GM18951 (cell line): Measurements from ENCODE around the gene RBKS.
A peak's percentile ranks its signal among the peaks of the same experiment; 100 is the strongest.

ENCODE experiments used
- POLR2A ChIP-seq: IDR thresholded peaks from 4 replicates; pipeline ENCODE4 v1.6.1; 2011; ENCODE audit warnings: mild to moderate bottlenecking; ENCODE audit not compliant: insufficient read length, insufficient read depth; ENCODE audit errors: extremely low read depth
- in situ Hi-C: fragments of 300-500 bp; cut with MboI; formaldehyde crosslinking; loops from one replicate; pipeline ENCODE4 v1.12.0; 2022; ENCODE audit warnings: low sequenced_read_pairs, mixed read lengths, inconsistent platforms; ENCODE audit not compliant: unreplicated experiment

Gene RBKS

GRCh38 chr2:27890146-27890923 lies at the start of gene RBKS, which contains the start of gene BABAM2:
TSS of gene RBKS (minus strand) at chr2:27890387. CDS start at chr2:27890345, 42 bp downstream.
TSS of gene BABAM2 (plus strand) at chr2:27890729. CDS start at chr2:27894557, 3,828 bp downstream.
- TF ChIP-seq POLR2A: peak; percentile 88
- in situ Hi-C loops: no loop called here

- TF ChIP-seq POLR2A: no peak
- in situ Hi-C loops: no loop called here
Measured at GRCh38 chr2:27935026-27935425, 44.8 kb upstream of the RBKS start.

DNA sequence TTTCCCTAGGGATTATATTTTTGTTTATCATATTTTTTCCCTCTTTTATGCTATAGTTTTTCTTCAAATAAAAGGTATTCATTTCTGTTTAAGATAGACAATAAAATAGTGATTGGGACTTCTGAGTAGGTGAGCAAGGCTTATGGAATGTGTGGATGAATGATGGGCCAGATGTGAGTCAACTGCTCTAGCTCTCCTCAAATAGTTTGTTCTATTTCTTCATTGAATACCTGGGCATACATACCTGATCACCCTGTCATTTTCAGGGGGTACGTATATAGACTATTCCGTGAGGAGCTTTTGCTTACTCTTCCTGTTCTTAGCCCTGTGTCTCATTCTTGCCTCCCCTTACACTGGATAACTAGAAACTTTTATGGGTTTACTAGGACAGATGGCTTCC lies 42.2 kb upstream of the RBKS start:
- in situ Hi-C loops: no loop called here
- TF ChIP-seq POLR2A: no peak

DNA sequence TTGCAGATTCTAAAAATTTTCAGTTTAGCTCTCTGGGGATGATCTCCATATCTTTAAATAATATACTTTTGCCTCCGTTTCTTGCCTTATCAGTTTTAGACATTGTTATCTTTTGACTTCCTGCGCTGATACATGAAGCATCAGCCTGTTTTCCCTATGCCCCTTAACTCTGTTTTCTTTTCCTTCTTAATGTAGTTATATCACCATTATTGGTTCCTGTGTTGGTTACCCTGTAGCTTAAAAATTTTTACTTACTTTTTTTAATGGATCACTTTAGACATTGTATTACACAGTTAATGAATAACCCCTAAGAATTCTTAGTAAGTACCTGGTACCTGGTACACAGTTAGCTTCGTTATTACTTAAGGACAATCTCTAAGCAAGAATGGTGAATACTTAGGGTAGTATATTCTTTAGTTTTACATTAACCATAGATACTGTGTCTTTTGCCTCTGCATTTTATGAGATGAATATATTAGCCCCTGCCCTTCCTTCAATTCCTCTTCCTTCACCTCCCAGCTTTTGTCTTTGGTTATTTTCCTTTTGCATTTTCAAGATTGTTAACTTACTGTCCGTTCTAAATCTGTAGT lies 41.3 kb upstream of the RBKS start:
- TF ChIP-seq POLR2A: no peak

DNA sequence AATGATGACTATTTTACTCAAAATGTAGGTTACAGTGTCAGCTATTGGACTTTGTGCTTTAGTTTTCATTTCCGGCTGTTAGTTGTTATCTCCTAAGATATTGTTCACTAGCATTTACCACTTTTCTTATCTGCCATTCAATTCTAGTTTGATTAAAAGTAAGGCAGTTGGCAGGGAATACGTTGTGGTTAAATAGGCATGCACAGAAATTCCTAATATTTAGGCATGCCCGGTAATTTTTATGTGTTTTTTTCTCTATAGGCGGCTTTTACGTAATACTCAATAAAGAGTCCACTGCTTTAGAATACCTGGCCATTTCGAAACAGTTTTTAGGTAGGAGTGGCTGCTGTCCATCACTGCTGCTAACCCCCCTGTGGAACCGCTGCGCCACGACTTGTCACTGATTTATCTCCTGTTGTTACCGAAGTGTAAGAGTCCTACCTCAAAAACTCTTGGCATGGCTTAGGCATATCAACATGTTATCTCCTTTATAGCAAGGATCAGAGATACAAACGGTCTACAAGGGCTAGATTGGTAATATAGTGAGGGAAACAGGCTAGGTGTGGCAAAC lies 39.8 kb upstream of the RBKS start:
- in situ Hi-C loops: no loop called here
- no peak for TF ChIP-seq POLR2A

More for the DNA sequence above, 41.3 kb upstream of the RBKS start:
- in situ Hi-C loops: no loop called here

GRCh38 chr2:27925766-27926472 lies 35.7 kb upstream of the RBKS start:
- in situ Hi-C loops: no loop called here

GRCh38 chr2:27922842-27923241 lies 32.7 kb upstream of the RBKS start:
- in situ Hi-C loops: no loop called here

More at GRCh38 chr2:27925766-27926472, 35.7 kb upstream of the RBKS start:
- no peak for TF ChIP-seq POLR2A

DNA sequence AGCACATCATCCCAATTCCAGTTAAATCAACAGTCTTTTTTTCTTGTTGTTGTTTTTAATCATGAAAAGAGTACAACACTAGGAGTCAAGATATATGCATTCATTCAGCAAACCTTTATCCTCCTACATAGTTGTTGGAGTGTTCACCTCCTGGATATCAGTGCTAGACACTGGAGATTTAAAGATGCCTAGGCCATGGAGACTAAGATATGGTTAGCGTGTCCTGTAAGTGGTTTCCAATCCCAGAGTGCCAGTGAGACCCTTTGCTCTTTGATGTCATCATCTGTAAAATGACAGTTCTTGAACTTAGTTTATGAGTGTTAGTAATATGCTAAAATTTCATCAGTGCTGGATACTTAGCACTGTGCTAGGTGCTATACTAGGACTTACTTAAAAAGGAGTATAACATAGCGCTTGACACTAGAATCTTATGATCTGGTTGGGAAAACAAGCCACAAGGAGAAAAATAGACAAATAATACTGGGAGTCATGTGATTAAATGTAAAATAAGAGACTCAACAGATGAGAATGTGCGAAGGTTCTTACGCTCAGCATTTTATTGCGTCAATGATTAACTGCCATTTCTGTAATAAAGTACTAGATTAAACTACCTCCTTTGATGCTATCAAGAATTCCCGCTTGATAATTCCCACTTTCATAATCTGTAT lies 31.8 kb upstream of the RBKS start:
- in situ Hi-C loops: no loop called here

More at GRCh38 chr2:27922842-27923241, 32.7 kb upstream of the RBKS start:
- no peak for TF ChIP-seq POLR2A

GRCh38 chr2:27921424-27921823 lies 31.2 kb upstream of the RBKS start:
- TF ChIP-seq POLR2A: no peak
- in situ Hi-C loops: no loop called here

More for the DNA sequence above, 31.8 kb upstream of the RBKS start:
- no peak for TF ChIP-seq POLR2A

GRCh38 chr2:27920148-27920885 lies 30.1 kb upstream of the RBKS start:
- in situ Hi-C loops: no loop called here
- no peak for TF ChIP-seq POLR2A

DNA sequence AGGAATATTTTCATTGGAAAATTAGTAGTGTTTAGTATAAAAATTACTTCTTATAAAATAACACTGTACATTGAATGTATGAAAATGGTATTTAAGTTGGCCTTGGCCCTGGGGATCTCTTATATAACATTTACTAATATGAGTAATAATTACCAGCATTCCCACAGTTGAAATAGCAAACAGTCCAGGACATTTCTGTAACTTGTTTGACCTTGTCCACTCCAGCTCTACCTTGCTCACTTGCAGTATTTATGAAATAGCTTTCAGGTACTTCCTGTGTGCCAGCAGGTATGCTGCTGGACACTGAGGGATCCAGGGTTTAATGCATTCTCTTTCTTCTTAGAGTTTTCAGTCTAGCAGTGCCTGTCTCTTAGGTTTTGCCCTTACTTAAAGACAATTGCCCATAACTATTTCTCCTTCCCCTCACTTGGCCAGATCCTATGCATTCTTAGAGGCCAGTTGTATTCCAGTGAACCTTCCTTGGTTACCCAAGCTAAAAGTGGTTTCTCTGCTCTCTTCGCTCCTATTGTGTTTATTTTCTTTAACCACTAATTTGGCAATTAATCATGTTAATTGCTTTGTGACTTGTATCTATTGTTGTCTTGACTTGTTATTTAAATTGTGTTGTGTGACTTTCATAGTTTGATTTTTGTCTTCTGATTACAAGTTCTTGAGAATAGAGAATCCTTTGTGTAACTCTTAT lies 26.3 kb upstream of the RBKS start:
- no peak for TF ChIP-seq POLR2A
- in situ Hi-C loops: no loop called here
